HepG2 (cell line): ENCODE measurements around the gene FGGY.

Experiments
- BHLHE40 ChIP-seq: IDR thresholded peaks from 2 replicates; pipeline ENCODE4 v1.6.1; 2011; ENCODE audit warnings: low read length, improper control_type of control experiment
- MAFK ChIP-seq, 2 experiments: IDR thresholded peaks in 1 of 2; conservative IDR thresholded peaks in 1 of 2; 2 replicates each; pipeline ENCODE4 v1.6.1; 2011; ENCODE audit warnings: improper control_type of control experiment in 2 of 2, low read length in 2 of 2
- NR1H2 ChIP-seq: sonication (generic); formaldehyde crosslinking; IDR thresholded peaks from 2 replicates; pipeline ENCODE4 v1.8.1; 2022; ENCODE audit warnings: low read depth, missing genetic modification reagents, borderline replicate concordance
- POLR2A ChIP-seq, 2 experiments: IDR thresholded peaks; 2 replicates each; pipeline ENCODE4 v1.6.1; 2011; ENCODE audit warnings: low read depth in 2 of 2, low read length in 2 of 2, mild to moderate bottlenecking in 1 of 2, moderate library complexity in 1 of 2; ENCODE audit not compliant: insufficient read depth in 1 of 2
- POLR2AphosphoS5 ChIP-seq: IDR thresholded peaks from 2 replicates; pipeline ENCODE4 v1.6.1; 2012; ENCODE audit warnings: low read depth, low read length
- SMAD3 ChIP-seq: sonication (generic); formaldehyde crosslinking; IDR thresholded peaks from 2 replicates; pipeline ENCODE4 v1.4.0; 2020; ENCODE audit warnings: missing genetic modification reagents
- TP53 ChIP-seq: sonication (generic); formaldehyde crosslinking; conservative IDR thresholded peaks from 2 replicates; pipeline ENCODE4 v1.4.0; 2020; ENCODE audit warnings: missing genetic modification reagents
- ZNF720 ChIP-seq: sonication (generic); formaldehyde crosslinking; IDR thresholded peaks from 2 replicates; pipeline ENCODE4 v1.4.0; 2020; ENCODE audit warnings: missing genetic modification reagents
- TF ChIP-seq, protein P1 (sequence below): sonication (generic); formaldehyde crosslinking; IDR thresholded peaks from 2 replicates; pipeline ENCODE4 v1.4.0; 2020; ENCODE audit warnings: low read depth, missing genetic modification reagents
- TF ChIP-seq, protein P2 (sequence below): sonication (generic); formaldehyde crosslinking; IDR thresholded peaks from 2 replicates; pipeline ENCODE4 v1.5.0; 2020; ENCODE audit warnings: mild to moderate bottlenecking, missing genetic modification reagents, moderate library complexity
- TF ChIP-seq, protein P3 (sequence below): sonication (generic); formaldehyde crosslinking; conservative IDR thresholded peaks from 2 replicates; pipeline ENCODE4 v1.4.0; 2020; ENCODE audit warnings: missing genetic modification reagents

DNA sequence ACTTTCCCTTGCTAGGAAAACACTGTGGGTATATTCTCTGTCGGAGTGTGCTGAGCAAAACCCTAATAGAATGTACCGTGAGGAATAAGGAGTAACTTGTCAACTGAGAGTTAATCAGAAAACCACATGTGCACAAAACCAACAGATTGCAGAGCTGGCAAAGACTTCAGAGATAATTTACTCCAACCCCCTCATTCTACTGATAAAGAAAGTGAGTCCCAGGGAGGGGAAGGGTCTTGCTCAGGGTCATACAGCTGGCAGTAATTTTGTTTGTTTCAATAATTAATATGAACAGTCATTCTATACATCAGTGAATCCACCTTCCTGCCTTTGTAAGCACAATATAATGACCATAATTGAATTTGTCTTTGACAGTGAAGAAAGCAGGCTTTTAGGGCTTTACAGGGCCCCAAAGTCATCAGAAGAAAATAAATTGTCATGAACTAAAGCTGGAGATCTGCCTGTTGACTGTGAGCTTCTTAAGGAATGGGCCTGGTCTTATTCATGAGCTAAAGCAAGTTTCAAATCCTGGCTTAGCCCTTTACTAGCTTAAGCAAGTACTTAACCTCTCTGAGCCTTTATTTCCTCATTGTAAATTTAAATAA is 450.6 kb downstream of the FGGY start:
- TF ChIP-seq, protein P1, sequence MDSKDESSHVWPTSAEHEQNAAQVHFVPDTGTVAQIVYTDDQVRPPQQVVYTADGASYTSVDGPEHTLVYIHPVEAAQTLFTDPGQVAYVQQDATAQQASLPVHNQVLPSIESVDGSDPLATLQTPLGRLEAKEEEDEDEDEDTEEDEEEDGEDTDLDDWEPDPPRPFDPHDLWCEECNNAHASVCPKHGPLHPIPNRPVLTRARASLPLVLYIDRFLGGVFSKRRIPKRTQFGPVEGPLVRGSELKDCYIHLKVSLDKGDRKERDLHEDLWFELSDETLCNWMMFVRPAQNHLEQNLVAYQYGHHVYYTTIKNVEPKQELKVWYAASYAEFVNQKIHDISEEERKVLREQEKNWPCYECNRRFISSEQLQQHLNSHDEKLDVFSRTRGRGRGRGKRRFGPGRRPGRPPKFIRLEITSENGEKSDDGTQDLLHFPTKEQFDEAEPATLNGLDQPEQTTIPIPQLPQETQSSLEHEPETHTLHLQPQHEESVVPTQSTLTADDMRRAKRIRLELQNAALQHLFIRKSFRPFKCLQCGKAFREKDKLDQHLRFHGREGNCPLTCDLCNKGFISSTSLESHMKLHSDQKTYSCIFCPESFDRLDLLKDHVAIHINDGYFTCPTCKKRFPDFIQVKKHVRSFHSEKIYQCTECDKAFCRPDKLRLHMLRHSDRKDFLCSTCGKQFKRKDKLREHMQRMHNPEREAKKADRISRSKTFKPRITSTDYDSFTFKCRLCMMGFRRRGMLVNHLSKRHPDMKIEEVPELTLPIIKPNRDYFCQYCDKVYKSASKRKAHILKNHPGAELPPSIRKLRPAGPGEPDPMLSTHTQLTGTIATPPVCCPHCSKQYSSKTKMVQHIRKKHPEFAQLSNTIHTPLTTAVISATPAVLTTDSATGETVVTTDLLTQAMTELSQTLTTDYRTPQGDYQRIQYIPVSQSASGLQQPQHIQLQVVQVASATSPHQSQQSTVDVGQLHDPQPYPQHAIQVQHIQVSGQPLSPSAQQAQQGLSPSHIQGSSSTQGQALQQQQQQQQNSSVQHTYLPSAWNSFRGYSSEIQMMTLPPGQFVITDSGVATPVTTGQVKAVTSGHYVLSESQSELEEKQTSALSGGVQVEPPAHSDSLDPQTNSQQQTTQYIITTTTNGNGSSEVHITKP (CRISPR knock-in tag) = no peak
- TF ChIP-seq BHLHE40 (no peak), POLR2AphosphoS5 (no peak), MAFK (conservative IDR thresholded peaks at IDR 0.05 in 1 of 2, IDR thresholded peaks at IDR 0.05 in 1 of 2; ENCODE audit: low read length in 2 of 2) (no peak), SMAD3 (CRISPR knock-in tag) (no peak), TP53 (CRISPR knock-in tag) (no peak), ZNF720 (CRISPR knock-in tag) (no peak), POLR2A (IDR thresholded peaks at IDR 0.05; ENCODE audit: insufficient read depth in 1 of 2, low read depth in 2 of 2, low read length in 2 of 2) (no peak), NR1H2 (no peak)
- TF ChIP-seq, protein P2, sequence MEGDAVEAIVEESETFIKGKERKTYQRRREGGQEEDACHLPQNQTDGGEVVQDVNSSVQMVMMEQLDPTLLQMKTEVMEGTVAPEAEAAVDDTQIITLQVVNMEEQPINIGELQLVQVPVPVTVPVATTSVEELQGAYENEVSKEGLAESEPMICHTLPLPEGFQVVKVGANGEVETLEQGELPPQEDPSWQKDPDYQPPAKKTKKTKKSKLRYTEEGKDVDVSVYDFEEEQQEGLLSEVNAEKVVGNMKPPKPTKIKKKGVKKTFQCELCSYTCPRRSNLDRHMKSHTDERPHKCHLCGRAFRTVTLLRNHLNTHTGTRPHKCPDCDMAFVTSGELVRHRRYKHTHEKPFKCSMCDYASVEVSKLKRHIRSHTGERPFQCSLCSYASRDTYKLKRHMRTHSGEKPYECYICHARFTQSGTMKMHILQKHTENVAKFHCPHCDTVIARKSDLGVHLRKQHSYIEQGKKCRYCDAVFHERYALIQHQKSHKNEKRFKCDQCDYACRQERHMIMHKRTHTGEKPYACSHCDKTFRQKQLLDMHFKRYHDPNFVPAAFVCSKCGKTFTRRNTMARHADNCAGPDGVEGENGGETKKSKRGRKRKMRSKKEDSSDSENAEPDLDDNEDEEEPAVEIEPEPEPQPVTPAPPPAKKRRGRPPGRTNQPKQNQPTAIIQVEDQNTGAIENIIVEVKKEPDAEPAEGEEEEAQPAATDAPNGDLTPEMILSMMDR (CRISPR knock-in tag) = no peak
- TF ChIP-seq, protein P3, sequence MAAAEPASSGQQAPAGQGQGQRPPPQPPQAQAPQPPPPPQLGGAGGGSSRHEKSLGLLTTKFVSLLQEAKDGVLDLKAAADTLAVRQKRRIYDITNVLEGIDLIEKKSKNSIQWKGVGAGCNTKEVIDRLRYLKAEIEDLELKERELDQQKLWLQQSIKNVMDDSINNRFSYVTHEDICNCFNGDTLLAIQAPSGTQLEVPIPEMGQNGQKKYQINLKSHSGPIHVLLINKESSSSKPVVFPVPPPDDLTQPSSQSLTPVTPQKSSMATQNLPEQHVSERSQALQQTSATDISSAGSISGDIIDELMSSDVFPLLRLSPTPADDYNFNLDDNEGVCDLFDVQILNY (CRISPR knock-in tag) = no peak
